ENCODE results near the gene GPR135.
"Not testable (repeated sequence)": the region's sequence is repeated elsewhere in the genome, so short reads cannot be mapped to it uniquely, and the experiment has no call there.

GPR135 gene

GRCh38 chr14:59475709-59476108, 10.5 kb upstream of the GPR135 start:
- in situ Hi-C loops (cut with MboI; ENCODE audit: low sequenced_read_pairs) = no loop called here

- in situ Hi-C loops (cut with MboI; ENCODE audit: low sequenced_read_pairs) = no loop called here
Measured at GRCh38 chr14:59474172-59474571, 9.0 kb upstream of the GPR135 start.

GRCh38 chr14:59464486-59465315, 479 bp downstream of the GPR135 start:
- in situ Hi-C loops (cut with MboI; ENCODE audit: low sequenced_read_pairs) = no loop called here

- in situ Hi-C loops (cut with MboI; ENCODE audit: low sequenced_read_pairs) = no loop called here
Measured at GRCh38 chr14:59463787-59464485, 1.2 kb downstream of the GPR135 start.

- in situ Hi-C loops (cut with MboI; ENCODE audit: low sequenced_read_pairs) = no loop called here
Measured at GRCh38 chr14:59461891-59462290, 3.3 kb downstream of the GPR135 start.

- in situ Hi-C loops (cut with MboI; ENCODE audit: low sequenced_read_pairs) = no loop called here
Measured at GRCh38 chr14:59460378-59460777, 4.8 kb downstream of the GPR135 start.

GRCh38 chr14:59458486-59458885, 6.7 kb downstream of the GPR135 start:
- in situ Hi-C loops (cut with MboI; ENCODE audit: low sequenced_read_pairs) = no loop called here

GRCh38 chr14:59455411-59455810, 9.8 kb downstream of the GPR135 start:
- in situ Hi-C loops (cut with MboI; ENCODE audit: low sequenced_read_pairs) = no loop called here

- in situ Hi-C loops (cut with MboI; ENCODE audit: low sequenced_read_pairs) = no loop called here
Measured at GRCh38 chr14:59454139-59454538, 11.0 kb downstream of the GPR135 start.

- in situ Hi-C loops (cut with MboI; ENCODE audit: low sequenced_read_pairs) = no loop called here
Measured at GRCh38 chr14:59451849-59452248, 13.3 kb downstream of the GPR135 start.

- in situ Hi-C loops (cut with MboI; ENCODE audit: low sequenced_read_pairs) = no loop called here
Measured at GRCh38 chr14:59450716-59451115, 14.5 kb downstream of the GPR135 start.

GRCh38 chr14:59448673-59449072, 16.5 kb downstream of the GPR135 start:
- in situ Hi-C loops (cut with MboI; ENCODE audit: low sequenced_read_pairs) = not testable (repeated sequence)

- in situ Hi-C loops (cut with MboI; ENCODE audit: low sequenced_read_pairs) = no loop called here
Measured at GRCh38 chr14:59439256-59439965, 25.8 kb downstream of the GPR135 start.

- in situ Hi-C loops (cut with MboI; ENCODE audit: low sequenced_read_pairs) = no loop called here
Measured at GRCh38 chr14:59438195-59438647, 27.0 kb downstream of the GPR135 start.

- in situ Hi-C loops (cut with MboI; ENCODE audit: low sequenced_read_pairs) = no loop called here
Measured at GRCh38 chr14:59435987-59436386, 29.2 kb downstream of the GPR135 start.

GRCh38 chr14:59435101-59435500, 30.1 kb downstream of the GPR135 start:
- in situ Hi-C loops (cut with MboI; ENCODE audit: low sequenced_read_pairs) = no loop called here

- in situ Hi-C loops (cut with MboI; ENCODE audit: low sequenced_read_pairs) = no loop called here
Measured at GRCh38 chr14:59429790-59430189, 35.4 kb downstream of the GPR135 start.

- in situ Hi-C loops (cut with MboI; ENCODE audit: low sequenced_read_pairs) = no loop called here
Measured at GRCh38 chr14:59428581-59429012, 36.6 kb downstream of the GPR135 start.

- in situ Hi-C loops (cut with MboI; ENCODE audit: low sequenced_read_pairs) = no loop called here
Measured at GRCh38 chr14:59427653-59428580, 37.3 kb downstream of the GPR135 start.

GRCh38 chr14:59425322-59425935, 39.8 kb downstream of the GPR135 start:
- in situ Hi-C loops (cut with MboI; ENCODE audit: low sequenced_read_pairs) = no loop called here
